ENCODE data around the gene FRMD4A. TPM values are rescaled to one million over a fixed set of nuclear protein-coding genes. Genes with fewer than 3 reads are reported as not detected.
A peak's percentile ranks its signal among the peaks of the same experiment; 100 is the strongest.

Gene FRMD4A
- total and polyA plus RNA-seq, 3 donors from 2014 or later: 15.0 to 20.8 (median 18.7) TPM

GRCh38 chr10:13916384-13916947 lies 414.3 kb downstream of the FRMD4A start:
- DNase-seq: no peak
- H3K27ac ChIP-seq: no peak overlapping the region
- H3K4me3 ChIP-seq: no peak overlapping the region
- 85 to 89% methylated on average over 4 of the region's 4 CpGs for WGBS, 2 donors
- H3K36me3 ChIP-seq (ENCODE audit: low read depth, missing control alignments): no peaks in the 10 kb centered on the region
- intact Hi-C loops (cut with DNase I; ENCODE audit: low total_unique reads): no loop called here
- H3K4me1 ChIP-seq: no peaks in the 10 kb centered on the region
- no peaks in the 10 kb centered on the region for H3K27me3 ChIP-seq
- no peaks in the 10 kb centered on the region for H3K9me3 ChIP-seq
- TF ChIP-seq POLR2A (IDR thresholded peaks at IDR 0.05): no peak
- TF ChIP-seq CTCF (IDR thresholded peaks at IDR 0.05): no peak

- 80 to 89% methylated on average over 3 to 7 of the region's 7 CpGs for WGBS, 2 donors
- no peaks in the 10 kb centered on the region for H3K27me3 ChIP-seq
- DNase-seq: no peak
- TF ChIP-seq POLR2A (IDR thresholded peaks at IDR 0.05) (no peak), CTCF (IDR thresholded peaks at IDR 0.05) (no peak)
- no peaks in the 10 kb centered on the region for H3K9me3 ChIP-seq
- intact Hi-C loops (cut with DNase I; ENCODE audit: low total_unique reads): no loop called here
- H3K4me1 ChIP-seq: no peaks in the 10 kb centered on the region
- H3K4me3 ChIP-seq: no peak overlapping the region
- no peaks in the 10 kb centered on the region for H3K36me3 ChIP-seq (ENCODE audit: low read depth, missing control alignments)
- no peak overlapping the region for H3K27ac ChIP-seq
Measured at GRCh38 chr10:13915710-13916109, 415.0 kb downstream of the FRMD4A start.

GRCh38 chr10:13913897-13914296 lies 416.8 kb downstream of the FRMD4A start:
- no peaks in the 10 kb centered on the region for H3K27me3 ChIP-seq
- H3K27ac ChIP-seq: no peak overlapping the region
- TF ChIP-seq CTCF (IDR thresholded peaks at IDR 0.05): no peak
- TF ChIP-seq POLR2A (IDR thresholded peaks at IDR 0.05): no peak
- no peak overlapping the region for H3K4me3 ChIP-seq
- intact Hi-C loops (cut with DNase I; ENCODE audit: low total_unique reads): no loop called here
- 66 to 75% methylated on average over 5 of the region's 5 CpGs for WGBS, 2 donors
- H3K4me1 ChIP-seq: no peaks in the 10 kb centered on the region
- no peaks in the 10 kb centered on the region for H3K36me3 ChIP-seq (ENCODE audit: low read depth, missing control alignments)
- H3K9me3 ChIP-seq: no peaks in the 10 kb centered on the region
- peak; percentile 39 for DNase-seq

- 75 to 84% methylated on average over 1 to 2 of the region's 2 CpGs for WGBS, 2 donors
- intact Hi-C loops (cut with DNase I; ENCODE audit: low total_unique reads): no loop called here
- Histone ChIP-seq H3K4me3 (no peak overlapping the region), H3K27ac (no peak overlapping the region), H3K9me3 (no peaks in the 10 kb centered on the region), H3K36me3 (ENCODE audit: low read depth, missing control alignments) (no peaks in the 10 kb centered on the region), H3K27me3 (no peaks in the 10 kb centered on the region), H3K4me1 (no peaks in the 10 kb centered on the region)
- TF ChIP-seq CTCF (IDR thresholded peaks at IDR 0.05): no peak
- TF ChIP-seq POLR2A (IDR thresholded peaks at IDR 0.05): no peak
- no peak for DNase-seq
Measured at GRCh38 chr10:13911821-13912520, 418.8 kb downstream of the FRMD4A start.

Data from testis (tissue), 3 donors.